Adrenal gland (tissue), 12 donors: ENCODE data around the gene LRRIQ1. TPM values are rescaled to one million over a fixed set of nuclear protein-coding genes. Genes with fewer than 3 reads are reported as not detected.

Experiments used
- DNase-seq, 7 donors: peaks; one replicate each; pipeline ENCODE4 v3.0.0-alpha.2; 2019 to 2020
- H3K27ac ChIP-seq, 5 donors: fragments of 200-600 bp; sonication (generic) in 4 of 5; 1 replicate in 3 of 5; 2 replicates in 2 of 5; pipeline versions ENCODE4 v1.5.1 to v1.8.0; 2016 to 2020; ENCODE audit warnings: mild to moderate bottlenecking in 1 of 5
- H3K27me3 ChIP-seq: fragments of 200-600 bp; 2 replicates; pipeline ENCODE4 v1.8.0; 2021
- H3K36me3 ChIP-seq, 2 donors: fragments of 200-600 bp; replicated peaks in 1 of 2; 1 replicate in 1 of 2; 2 replicates in 1 of 2; pipeline versions ENCODE4 v1.5.1 to v1.8.0; 2018 to 2022
- H3K4me1 ChIP-seq, 2 donors: fragments of 200-600 bp; replicated peaks in 1 of 2; 1 replicate in 1 of 2; 2 replicates in 1 of 2; pipeline versions ENCODE4 v1.5.1 to v1.8.0; 2018 to 2021
- H3K4me3 ChIP-seq, 4 donors: fragments of 200-600 bp; sonication (generic) in 3 of 4; one replicate each; pipeline ENCODE4 v1.5.1; 2016 to 2018
- H3K9me3 ChIP-seq, 3 donors: fragments of 200-600 bp; sonication (generic) in 1 of 3; replicated peaks in 1 of 3; 1 replicate in 2 of 3; 2 replicates in 1 of 3; pipeline versions ENCODE4 v1.5.1 to v1.8.0; 2016 to 2021
- POLR2A ChIP-seq, 2 donors: fragments of 450-650 bp; IDR thresholded peaks; one replicate each; pipeline ENCODE4 v1.6.1; 2017; ENCODE audit warnings: antibody characterized with exemption in 2 of 2, mild to moderate bottlenecking in 2 of 2, moderate library complexity in 1 of 2
- WGBS, 4 donors: extraction: QIAGEN DNeasy Blood & Tissue Kit in 2 of 4; methylation state at CpG; one replicate each; pipeline versions ENCODE4 v1.1.5 to v1.1.7; 2013 to 2017; 5-methylcytosine and 5-hydroxymethylcytosine counted together
- intact Hi-C, 2 donors: fragments of 100-400 bp; cut with DNase I; formaldehyde crosslinking; loops; one replicate each; pipeline versions ENCODE4 v1.14.1 to v1.15.0; 2022 to 2023
- polyA plus RNA-seq, 3 donors: library from polyadenylated mRNA; stranded (reverse); fragments of 200-250 nt in 2 of 3; fragments of 350-450 nt in 1 of 3; fragmentation: Illumina TruSeq in 1 of 3; extraction: RNeasy Lipid Tissue Mini Kit (QIAGEN cat#74804) in 1 of 3; gene quantifications; one replicate each; pipeline ENCODE4 v1.2.3, GENCODE V29; 2013 to 2014
- total RNA-seq, 9 donors: library from RNA; depleted of rRNA in 4 of 9; stranded (reverse); fragments of >200 nt in 4 of 9; fragments of 120-200 nt in 1 of 9; fragmentation: NEBNext Ultra II Directional in 1 of 9; extraction: Animal tissue kit (Norgen Biotek cat#: 25700) in 1 of 9; gene quantifications; one replicate each; pipeline versions ENCODE4 v1.1.0 to v1.2.4, GENCODE V29; 2013 to 2023
- TF ChIP-seq, protein P1 (sequence below), 6 experiments: fragments of 450-650 bp in 4 of 6; fragments of 200-600 bp in 2 of 6; sonication (generic) in 1 of 6; IDR thresholded peaks; 1 replicate in 5 of 6; 2 replicates in 1 of 6; pipeline versions ENCODE4 v1.5.1 to v1.8.0; 2016 to 2021; ENCODE audit warnings: antibody characterized with exemption in 6 of 6, mild to moderate bottlenecking in 2 of 6, moderate library complexity in 1 of 6
- donor health status: healthy with polysubstance abuse.
- donor health status: Bipolar disorder and iron deficiency.
- donor health status: DM: yes; HTN: yes; CAD: no.
- donor health status: DM: no; HTN: no; CAD: no.
- donor health status: DM: no; HTN: no; CAD: no.
- donor health status: DM: yes; HTN: yes; CAD: no.

The LRRIQ1 gene
- total and polyA plus RNA-seq, 12 donors, result 0.09 to 0.56 (median 0.34) TPM; not detected in 3

DNA sequence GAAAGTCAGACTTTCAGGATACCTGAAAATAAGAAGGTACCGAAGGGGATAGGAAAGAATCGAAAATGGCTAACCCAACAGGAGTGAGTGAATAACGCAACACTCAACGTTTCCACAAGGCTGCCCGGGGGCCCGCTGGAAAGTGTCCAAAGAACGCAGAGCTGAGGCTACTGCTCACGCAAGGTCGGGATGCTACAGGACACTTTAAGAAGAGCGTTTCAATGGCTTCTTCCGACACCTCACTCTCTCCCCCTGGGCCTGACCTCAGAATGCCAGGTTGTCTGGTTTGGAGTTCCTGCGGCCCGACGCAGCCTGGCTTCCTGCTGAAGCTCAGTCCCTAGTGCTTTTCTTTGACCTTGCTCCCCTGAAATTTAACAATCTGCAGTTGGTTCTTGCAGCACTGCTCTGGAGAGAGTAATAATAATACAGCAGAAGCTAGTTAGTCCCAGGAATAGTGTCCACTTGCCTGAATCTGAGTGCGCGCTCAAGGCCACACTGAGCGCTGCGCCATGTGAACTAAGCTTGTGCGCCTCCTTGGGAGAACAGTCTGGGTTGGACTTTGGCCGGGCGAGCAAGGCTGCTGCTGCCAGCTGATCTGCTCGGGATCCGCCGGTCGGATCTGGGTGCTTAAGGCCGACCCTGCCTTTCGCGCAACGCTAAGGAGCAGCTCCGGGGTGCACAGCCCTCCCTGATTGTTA, 241.9 kb downstream of the LRRIQ1 start:
- whole genome bisulfite sequencing, 4 donors, result 18 to 36% (median 29%) methylated on average over 14 to 30 of the region's 30 CpGs
- Histone ChIP-seq H3K27me3 (peaks cover 95% of the 10 kb centered on the region), H3K4me1 (peaks cover 0 to 12% of the 10 kb centered on the region in 2 donors), H3K27ac (no peak overlapping the region), H3K9me3 (no peaks in the 10 kb centered on the region), H3K36me3 (no peaks in the 10 kb centered on the region), H3K4me3 (no peak overlapping the region)
- no peak for TF ChIP-seq POLR2A (IDR thresholded peaks at IDR 0.05)
- TF ChIP-seq, protein P1, sequence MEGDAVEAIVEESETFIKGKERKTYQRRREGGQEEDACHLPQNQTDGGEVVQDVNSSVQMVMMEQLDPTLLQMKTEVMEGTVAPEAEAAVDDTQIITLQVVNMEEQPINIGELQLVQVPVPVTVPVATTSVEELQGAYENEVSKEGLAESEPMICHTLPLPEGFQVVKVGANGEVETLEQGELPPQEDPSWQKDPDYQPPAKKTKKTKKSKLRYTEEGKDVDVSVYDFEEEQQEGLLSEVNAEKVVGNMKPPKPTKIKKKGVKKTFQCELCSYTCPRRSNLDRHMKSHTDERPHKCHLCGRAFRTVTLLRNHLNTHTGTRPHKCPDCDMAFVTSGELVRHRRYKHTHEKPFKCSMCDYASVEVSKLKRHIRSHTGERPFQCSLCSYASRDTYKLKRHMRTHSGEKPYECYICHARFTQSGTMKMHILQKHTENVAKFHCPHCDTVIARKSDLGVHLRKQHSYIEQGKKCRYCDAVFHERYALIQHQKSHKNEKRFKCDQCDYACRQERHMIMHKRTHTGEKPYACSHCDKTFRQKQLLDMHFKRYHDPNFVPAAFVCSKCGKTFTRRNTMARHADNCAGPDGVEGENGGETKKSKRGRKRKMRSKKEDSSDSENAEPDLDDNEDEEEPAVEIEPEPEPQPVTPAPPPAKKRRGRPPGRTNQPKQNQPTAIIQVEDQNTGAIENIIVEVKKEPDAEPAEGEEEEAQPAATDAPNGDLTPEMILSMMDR (IDR thresholded peaks at IDR 0.05), result no peak
- intact Hi-C loops, result no loop called here
- DNase-seq, result no peak

DNA sequence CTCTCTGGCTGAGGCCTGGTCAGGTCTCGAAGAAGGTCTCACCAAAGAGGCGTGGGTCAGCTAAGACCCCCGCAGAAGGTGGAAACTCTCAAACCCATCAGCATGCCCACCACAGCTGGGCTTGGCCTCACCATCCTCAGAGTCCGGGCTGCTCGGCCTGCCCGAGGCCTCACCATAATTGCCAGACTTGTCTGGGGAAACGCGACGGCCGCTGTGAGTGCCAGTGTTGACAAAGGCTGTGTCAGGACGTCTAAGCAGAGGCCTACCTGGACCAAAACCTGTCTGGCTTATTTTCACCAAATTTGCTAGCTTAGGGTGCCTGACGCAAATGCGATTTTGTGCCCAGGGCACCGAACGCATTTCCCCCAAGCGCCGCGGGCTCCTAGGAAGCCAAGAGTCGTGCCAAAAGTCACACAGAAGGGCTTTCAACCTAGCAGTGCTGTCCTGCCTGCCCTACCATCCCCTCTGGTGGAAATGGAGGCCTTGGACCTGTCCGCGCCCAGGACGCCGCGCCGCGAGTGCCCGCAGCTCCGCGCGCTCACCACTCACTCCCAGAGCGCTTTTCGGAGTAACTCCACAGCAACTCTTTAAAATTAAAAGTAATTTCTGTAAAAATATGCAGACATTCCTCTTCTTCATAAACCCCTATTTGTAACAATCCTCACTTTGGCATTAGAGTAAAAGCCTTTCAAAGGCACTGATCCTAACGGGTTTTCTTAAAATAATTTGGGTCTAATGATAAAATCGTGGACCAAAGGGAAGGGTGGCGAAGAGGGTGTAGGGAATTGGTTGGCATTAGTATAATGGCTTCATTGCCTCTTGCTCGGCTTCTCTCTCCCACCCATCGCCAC, 242.7 kb downstream of the LRRIQ1 start:
- H3K9me3 ChIP-seq, result no peaks in the 10 kb centered on the region
- no peak overlapping the region for H3K27ac ChIP-seq
- intact Hi-C loops, result no loop called here
- WGBS, 4 donors, result 30 to 47% (median 38%) methylated on average over 30 to 37 of the region's 37 CpGs
- TF ChIP-seq POLR2A (IDR thresholded peaks at IDR 0.05), result no peak
- TF ChIP-seq, protein P1 (IDR thresholded peaks at IDR 0.05), result no peak
- H3K4me3 ChIP-seq, result no peak overlapping the region
- H3K36me3 ChIP-seq, result no peaks in the 10 kb centered on the region
- DNase-seq, result no peak
- H3K4me1 ChIP-seq, result peaks cover 0 to 12% of the 10 kb centered on the region in 2 donors
- peaks cover 93% of the 10 kb centered on the region for H3K27me3 ChIP-seq

DNA sequence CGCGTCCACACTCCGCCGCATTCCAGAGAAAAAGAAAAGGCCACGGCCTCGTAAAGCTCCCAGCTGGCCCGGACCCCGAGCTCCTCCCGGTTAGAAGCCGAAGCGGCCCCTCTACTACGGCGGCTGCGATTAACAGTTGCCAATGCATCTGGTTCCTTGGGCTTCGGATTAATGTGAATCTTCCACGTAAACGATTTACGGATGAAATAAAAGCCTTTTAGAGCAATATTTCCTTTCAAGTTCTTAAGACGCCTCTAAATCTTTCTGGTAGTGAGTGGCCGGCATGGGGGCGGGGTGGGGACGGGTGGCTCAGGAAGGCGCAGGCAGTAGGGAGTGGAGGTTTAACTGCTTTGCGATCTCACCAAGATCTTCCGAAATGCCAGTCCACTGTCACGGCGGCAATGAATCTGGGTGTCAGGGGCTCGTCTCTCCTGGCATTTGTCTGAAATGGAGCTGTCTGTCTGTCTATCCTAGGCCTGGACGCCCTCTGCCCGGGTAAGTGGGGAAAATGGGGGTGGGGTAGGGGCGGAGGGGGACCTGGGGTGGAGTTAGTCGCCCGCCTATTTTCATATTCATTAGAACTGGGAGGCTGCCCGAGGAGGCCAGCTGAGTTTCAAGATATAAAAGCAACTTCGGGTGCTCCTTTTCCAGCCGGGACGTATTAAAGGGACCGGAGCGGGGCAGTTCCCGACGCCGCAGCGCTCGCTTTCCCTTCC, 243.5 kb downstream of the LRRIQ1 start:
- intact Hi-C loops, result no loop called here
- no peak overlapping the region for H3K27ac ChIP-seq
- no peak for DNase-seq
- no peaks in the 10 kb centered on the region for H3K36me3 ChIP-seq
- WGBS, 4 donors, result 7 to 9% (median 8%) methylated on average over 35 to 44 of the region's 44 CpGs
- peaks cover 0 to 12% of the 10 kb centered on the region in 2 donors for H3K4me1 ChIP-seq
- H3K4me3 ChIP-seq, result peak overlapping the region in 1 of 4 donors; percentile 42
- no peaks in the 10 kb centered on the region for H3K9me3 ChIP-seq
- H3K27me3 ChIP-seq, result peaks cover 93% of the 10 kb centered on the region
- TF ChIP-seq POLR2A (IDR thresholded peaks at IDR 0.05), result no peak
- TF ChIP-seq, protein P1 (IDR thresholded peaks at IDR 0.05), result no peak
